Neuronal stem cell (in vitro differentiated cells): Measurements from ENCODE around the gene RASL10A.

ENCODE experiments used
- DNase-seq: peaks from one replicate; pipeline ENCODE4 v3.0.0-alpha.2; 2013; ENCODE audit warnings: low spot score
- H2AFZ ChIP-seq: one replicate; pipeline ENCODE4 v1.6.1; 2013; ENCODE audit warnings: mild to moderate bottlenecking, low read length, inconsistent platforms
- H2AK5ac ChIP-seq: 2 replicates; pipeline ENCODE4 v1.6.1; 2013; ENCODE audit warnings: low read depth, mild to moderate bottlenecking, inconsistent platforms, low read length, moderate library complexity, mixed read lengths
- H2BK120ac ChIP-seq: 2 replicates; pipeline ENCODE4 v1.6.1; 2013; ENCODE audit warnings: low read depth, mild to moderate bottlenecking, inconsistent platforms, low read length, moderate library complexity, mixed read lengths
- H2BK12ac ChIP-seq: one replicate; pipeline ENCODE4 v1.6.1; 2013; ENCODE audit warnings: low read length, inconsistent platforms
- H2BK15ac ChIP-seq: 2 replicates; pipeline ENCODE4 v1.6.1; 2013; ENCODE audit warnings: mild to moderate bottlenecking, low read length, inconsistent platforms, mixed read lengths
- H2BK5ac ChIP-seq: one replicate; pipeline ENCODE4 v1.6.1; 2013; ENCODE audit warnings: inconsistent platforms, mild to moderate bottlenecking, low read length, moderate library complexity
- H3K14ac ChIP-seq: one replicate; pipeline ENCODE4 v1.6.1; 2013; ENCODE audit warnings: low read length, inconsistent platforms
- H3K18ac ChIP-seq: 2 replicates; pipeline ENCODE4 v1.6.1; 2013; ENCODE audit warnings: low read length, inconsistent platforms
- H3K23ac ChIP-seq: 2 replicates; pipeline ENCODE4 v1.6.1; 2013; ENCODE audit warnings: low read depth, mild to moderate bottlenecking, mixed read lengths, low read length, inconsistent platforms; ENCODE audit not compliant: poor library complexity
- H3K27ac ChIP-seq: replicated peaks from 3 replicates; pipeline ENCODE4 v1.5.1; 2013; ENCODE audit warnings: low read length, inconsistent platforms
- H3K27me3 ChIP-seq, 3 experiments: 2 replicates each; pipeline ENCODE4 v1.6.1; 2013; ENCODE audit warnings: low read length in 3 of 3, mild to moderate bottlenecking in 2 of 3, inconsistent platforms in 1 of 3, low read depth in 1 of 3, mixed read lengths in 1 of 3, moderate library complexity in 1 of 3; ENCODE audit not compliant: control insufficient read depth in 3 of 3, insufficient read depth in 3 of 3
- H3K36me3 ChIP-seq, 2 donors: replicated peaks in 1 of 2; 2 replicates each; pipeline ENCODE4 v1.6.1; 2013; ENCODE audit warnings: low read length in 2 of 2; ENCODE audit not compliant: control insufficient read depth in 2 of 2, insufficient read depth in 2 of 2
- H3K4ac ChIP-seq: 2 replicates; pipeline ENCODE4 v1.6.1; 2013; ENCODE audit warnings: inconsistent platforms, mild to moderate bottlenecking, low read length, moderate library complexity
- H3K4me1 ChIP-seq, 2 donors: 1 replicate in 1 of 2; 2 replicates in 1 of 2; pipeline ENCODE4 v1.6.1; 2013; ENCODE audit warnings: low read length in 2 of 2, low read depth in 1 of 2; ENCODE audit not compliant: control insufficient read depth in 2 of 2, insufficient read depth in 1 of 2
- H3K4me2 ChIP-seq: one replicate; pipeline ENCODE4 v1.6.1; 2013; ENCODE audit warnings: mild to moderate bottlenecking, low read length, inconsistent platforms; ENCODE audit not compliant: insufficient read depth, poor library complexity, severe bottlenecking
- H3K4me3 ChIP-seq, 2 donors: 2 replicates each; pipeline ENCODE4 v1.5.1; 2013; ENCODE audit warnings: low read length in 2 of 2, mild to moderate bottlenecking in 2 of 2, inconsistent platforms in 1 of 2, moderate library complexity in 1 of 2
- H3K79me1 ChIP-seq: one replicate; pipeline ENCODE4 v1.6.1; 2013; ENCODE audit warnings: low read depth, mild to moderate bottlenecking, inconsistent platforms, low read length, moderate library complexity
- H3K9ac ChIP-seq: one replicate; pipeline ENCODE4 v1.6.1; 2013; ENCODE audit warnings: mild to moderate bottlenecking, low read depth, low read length, inconsistent platforms; ENCODE audit not compliant: poor library complexity
- H3K9me3 ChIP-seq, 2 donors: replicated peaks in 1 of 2; 2 replicates each; pipeline versions ENCODE3 to v1.6.1; 2013; ENCODE audit warnings: low read length in 2 of 2, mild to moderate bottlenecking in 2 of 2, inconsistent platforms in 1 of 2, low read depth in 1 of 2, mixed read lengths in 1 of 2, moderate library complexity in 1 of 2; ENCODE audit not compliant: control insufficient read depth in 2 of 2, insufficient read depth in 1 of 2
- H4K8ac ChIP-seq: one replicate; pipeline ENCODE4 v1.6.1; 2013; ENCODE audit warnings: low read depth, mild to moderate bottlenecking, inconsistent platforms, low read length, moderate library complexity
- H4K91ac ChIP-seq: one replicate; pipeline ENCODE4 v1.6.1; 2013; ENCODE audit warnings: low read length, low read depth, mild to moderate bottlenecking, inconsistent platforms; ENCODE audit not compliant: poor library complexity
- WGBS, 2 donors: extraction: QIAGEN DNeasy Blood & Tissue Kit; methylation state at CpG; one replicate each; pipeline ENCODE4 v1.1.7; 2013; ENCODE audit warnings: missing lambda C conversion rate in 2 of 2, mixed read lengths in 1 of 2; ENCODE audit not compliant: insufficient read length in 2 of 2, insufficient replicate concordance in 1 of 2; ENCODE audit errors: extremely low coverage in 2 of 2; 5-methylcytosine and 5-hydroxymethylcytosine counted together

RASL10A gene

GRCh38 chr22:29316141-29316828 is 788 bp upstream of the RASL10A start:
- Histone ChIP-seq H3K14ac (no peak overlapping the region), H3K9ac (no peak overlapping the region), H4K8ac (peak overlapping the region; percentile 43), H3K79me1 (no peaks in the 10 kb centered on the region), H2BK15ac (no peak overlapping the region), H3K9me3 (peaks cover 0 to 9% of the 10 kb centered on the region in 2 donors), H3K27ac (no peak overlapping the region), H2BK12ac (no peak overlapping the region), H3K27me3 (peaks cover 32 to 42% (median 41%) of the 10 kb centered on the region in 3 experiments), H3K4me2 (no peak overlapping the region), H4K91ac (no peak overlapping the region), H2BK120ac (no peak overlapping the region), H3K36me3 (no peaks in the 10 kb centered on the region), H3K18ac (peak overlapping the region; percentile 57), H3K4ac (no peak overlapping the region), H3K4me1 (peaks cover 5 to 9% of the 10 kb centered on the region in 2 donors), H2AK5ac (peak overlapping the region; percentile 89), H2AFZ (peak overlapping the region; percentile 94), H2BK5ac (no peak overlapping the region), H3K23ac (peak overlapping the region; percentile 80), H3K4me3 (no peak overlapping the region)
- no CpG with 5 or more reads among the region's 18 CpGs for WGBS, 2 donors
- no peak for DNase-seq

- Histone ChIP-seq H3K27ac (no peak overlapping the region), H2BK120ac (no peak overlapping the region), H2BK12ac (peak overlapping the region; percentile 95), H3K4me3 (peak overlapping the region; percentile 44 to 82), H3K4ac (no peak overlapping the region), H3K27me3 (peaks cover 32 to 42% (median 41%) of the 10 kb centered on the region in 3 experiments), H2AK5ac (peak overlapping the region; percentile 50), H4K91ac (peak overlapping the region; percentile 23), H3K14ac (peak overlapping the region; percentile 83), H3K4me1 (peaks cover 13 to 20% of the 10 kb centered on the region in 2 donors), H3K9me3 (peaks cover 0 to 9% of the 10 kb centered on the region in 2 donors), H3K23ac (peak overlapping the region; percentile 92), H4K8ac (no peak overlapping the region), H3K79me1 (no peaks in the 10 kb centered on the region), H2BK5ac (no peak overlapping the region), H3K36me3 (no peaks in the 10 kb centered on the region), H3K18ac (peak overlapping the region; percentile 90), H3K4me2 (peak overlapping the region; percentile 99), H2AFZ (peak overlapping the region; percentile 94), H3K9ac (peak overlapping the region; percentile 92), H2BK15ac (peak overlapping the region; percentile 1)
- DNase-seq, result no peak
- no CpG with 5 or more reads among the region's 69 CpGs for WGBS, 2 donors
Observed at GRCh38 chr22:29314537-29315285, 786 bp downstream of the RASL10A start.

GRCh38 chr22:29313576-29314466 is 1.7 kb downstream of the RASL10A start:
- Histone ChIP-seq H2BK12ac (no peak overlapping the region), H3K27ac (no peak overlapping the region), H2BK120ac (no peak overlapping the region), H3K14ac (no peak overlapping the region), H3K36me3 (no peaks in the 10 kb centered on the region), H4K91ac (no peak overlapping the region), H3K27me3 (peaks cover 32 to 42% (median 41%) of the 10 kb centered on the region in 3 experiments), H2BK15ac (no peak overlapping the region), H3K9me3 (peaks cover 0 to 9% of the 10 kb centered on the region in 2 donors), H3K4me2 (no peak overlapping the region), H3K18ac (peak overlapping the region; percentile 0), H3K9ac (no peak overlapping the region), H3K23ac (peak overlapping the region; percentile 29), H3K4ac (no peak overlapping the region), H2BK5ac (no peak overlapping the region), H4K8ac (no peak overlapping the region), H3K79me1 (no peaks in the 10 kb centered on the region), H3K4me3 (no peak overlapping the region), H2AFZ (no peak overlapping the region), H3K4me1 (peaks cover 14 to 26% of the 10 kb centered on the region in 2 donors), H2AK5ac (peak overlapping the region; percentile 9)
- no CpG with 5 or more reads among the region's 51 CpGs for WGBS, 2 donors
- DNase-seq, result no peak
